ENCODE measurements around the gene C8A.

DNA sequence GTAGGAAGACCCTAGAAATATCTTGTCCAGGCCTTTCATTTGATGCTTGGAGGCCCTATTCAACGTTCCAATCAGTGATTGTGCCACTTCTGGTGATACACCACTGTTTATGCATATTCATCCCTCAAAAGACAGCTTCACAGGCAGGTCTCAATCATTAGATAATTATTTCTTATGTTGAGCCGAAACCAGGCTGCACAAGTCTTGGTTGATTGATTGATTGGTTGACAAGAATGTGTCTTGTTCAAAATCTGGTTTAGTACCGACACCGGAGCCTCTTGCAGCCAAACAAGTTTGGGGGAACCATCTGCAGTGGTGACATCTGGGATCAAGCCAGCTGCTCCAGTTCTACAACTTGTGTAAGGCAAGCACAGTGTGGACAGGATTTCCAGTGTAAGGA lies 20.1 kb downstream of the C8A start:
- TF ChIP-seq EZH2 (IDR thresholded peaks at IDR 0.05; ENCODE audit: insufficient read depth, poor library complexity, severe bottlenecking) = no peak
- TF ChIP-seq EZH2phosphoT487 (IDR thresholded peaks at IDR 0.05; ENCODE audit: insufficient read depth, low read depth) = no peak
